GM23338 (cell line): ENCODE results near the gene LYVE1. TPM values are rescaled to one million over a fixed set of nuclear protein-coding genes. Genes with fewer than 3 reads are reported as not detected.

Source experiments
- ATAC-seq: fragments of 200-7000 bp; cut with Tn5 transposase; 3 replicates; pipeline ENCODE4 v1.9.1; 2020
- DNase-seq: peaks from one replicate; pipeline ENCODE4 v3.0.0-alpha.2; 2015; ENCODE audit warnings: low spot score
- H2AFZ ChIP-seq: fragments of 200-600 bp; sonication (generic); 2 replicates; pipeline ENCODE4 v1.8.0; 2016; ENCODE audit warnings: antibody characterized with exemption, mild to moderate bottlenecking, moderate library complexity
- H3F3A ChIP-seq: fragments of 200-600 bp; sonication (generic); replicated peaks from 2 replicates; pipeline ENCODE4 v1.8.0; 2017; ENCODE audit warnings: antibody characterized with exemption, mixed run types, low read depth
- H3K27ac ChIP-seq: fragments of 200-600 bp; sonication (generic); 2 replicates; pipeline ENCODE4 v1.6.1; 2016; ENCODE audit warnings: low read depth
- H3K27me3 ChIP-seq: fragments of 200-600 bp; sonication (generic); 2 replicates; pipeline ENCODE4 v1.8.0; 2016; ENCODE audit warnings: mild to moderate bottlenecking, mixed run types, moderate library complexity; ENCODE audit not compliant: insufficient read depth
- H3K36me3 ChIP-seq: fragments of 200-600 bp; sonication (generic); 2 replicates; pipeline ENCODE4 v1.8.0; 2016; ENCODE audit warnings: mild to moderate bottlenecking; ENCODE audit not compliant: insufficient read depth
- H3K4me1 ChIP-seq: fragments of 200-600 bp; sonication (generic); 2 replicates; pipeline ENCODE4 v1.8.0; 2016; ENCODE audit warnings: mild to moderate bottlenecking, moderate library complexity; ENCODE audit not compliant: insufficient read depth
- H3K4me2 ChIP-seq: fragments of 200-600 bp; sonication (generic); 2 replicates; pipeline ENCODE4 v1.7.1; 2017; ENCODE audit warnings: mixed run types
- H3K4me3 ChIP-seq: fragments of 200-600 bp; sonication (generic); 2 replicates; pipeline ENCODE4 v1.6.1; 2016; ENCODE audit warnings: mixed run types
- H3K79me2 ChIP-seq: fragments of 200-600 bp; sonication (generic); replicated peaks from 2 replicates; pipeline ENCODE4 v1.8.0; 2017; ENCODE audit warnings: mild to moderate bottlenecking; ENCODE audit not compliant: insufficient read depth
- H3K9me2 ChIP-seq: fragments of 200-600 bp; sonication (generic); 2 replicates; pipeline ENCODE4 v1.8.0; 2017; ENCODE audit not compliant: insufficient read depth
- H4K20me1 ChIP-seq: fragments of 200-600 bp; sonication (generic); replicated peaks from 2 replicates; pipeline ENCODE4 v1.8.0; 2017; ENCODE audit warnings: mild to moderate bottlenecking; ENCODE audit not compliant: insufficient read depth
- H3K27ac Mint-ChIP-seq: 2 replicates; pipeline ENCODE4 v1.8.0; 2020; ENCODE audit warnings: inconsistent platforms, mild to moderate bottlenecking, moderate library complexity, mixed read lengths
- H3K27me3 Mint-ChIP-seq: 3 replicates; pipeline ENCODE4 v1.8.0; 2022; ENCODE audit warnings: low read depth, mild to moderate bottlenecking, moderate library complexity, mixed read lengths, inconsistent platforms; ENCODE audit not compliant: insufficient read depth, poor library complexity
- H3K36me3 Mint-ChIP-seq: 3 replicates; pipeline ENCODE4 v1.8.0; 2021; ENCODE audit warnings: low read depth, mild to moderate bottlenecking, inconsistent platforms, moderate library complexity, mixed read lengths
- H3K4me1 Mint-ChIP-seq: 3 replicates; pipeline ENCODE4 v1.8.0; 2020; ENCODE audit warnings: mild to moderate bottlenecking, inconsistent platforms, mixed read lengths
- H3K4me3 Mint-ChIP-seq: 3 replicates; pipeline ENCODE4 v1.8.0; 2021; ENCODE audit warnings: moderate library complexity, mild to moderate bottlenecking, inconsistent platforms, mixed read lengths
- H3K9me3 Mint-ChIP-seq: 3 replicates; pipeline ENCODE4 v1.8.0; 2020; ENCODE audit warnings: moderate library complexity, mild to moderate bottlenecking, inconsistent platforms, mixed read lengths
- CREB1 ChIP-seq: fragments of 250-450 bp; sonication (Bioruptor Pico); IDR thresholded peaks from 2 replicates; pipeline ENCODE4 v1.5.0; 2020; ENCODE audit warnings: low read depth, mild to moderate bottlenecking, moderate library complexity
- EZH2 ChIP-seq: fragments of 200-600 bp; sonication (generic); IDR thresholded peaks from one replicate; pipeline ENCODE4 v1.8.0; 2017; ENCODE audit warnings: antibody characterized with exemption, mild to moderate bottlenecking, low read depth; ENCODE audit not compliant: unreplicated experiment
- EZH2phosphoT487 ChIP-seq: fragments of 200-600 bp; sonication (generic); IDR thresholded peaks from one replicate; pipeline ENCODE4 v1.8.1; 2018; ENCODE audit warnings: antibody characterized with exemption; ENCODE audit not compliant: unreplicated experiment
- JUNB ChIP-seq: IDR thresholded peaks from one replicate; pipeline ENCODE4 v1.6.1; 2016; ENCODE audit warnings: antibody characterized with exemption; ENCODE audit not compliant: unreplicated experiment
- NANOG ChIP-seq: IDR thresholded peaks from 2 replicates; pipeline ENCODE4 v1.6.1; 2016; ENCODE audit warnings: antibody characterized with exemption, borderline replicate concordance
- POLR2AphosphoS5 ChIP-seq: IDR thresholded peaks from 2 replicates; pipeline ENCODE4 v1.6.1; 2016; ENCODE audit warnings: antibody characterized with exemption, low read depth
- STAT1 ChIP-seq: IDR thresholded peaks from one replicate; pipeline ENCODE4 v1.6.1; 2016; ENCODE audit warnings: antibody characterized with exemption; ENCODE audit not compliant: unreplicated experiment
- ZNF114 ChIP-seq: fragments of 250-450 bp; sonication (Bioruptor Pico); IDR thresholded peaks from 2 replicates; pipeline ENCODE4 v1.5.0; 2020; ENCODE audit warnings: mild to moderate bottlenecking, moderate library complexity
- ZNF331 ChIP-seq: fragments of 250-450 bp; sonication (Bioruptor Pico); IDR thresholded peaks from 2 replicates; pipeline ENCODE4 v1.5.0; 2020; ENCODE audit warnings: low read depth, mild to moderate bottlenecking, moderate library complexity
- polyA plus RNA-seq: library from polyadenylated mRNA; unstranded; fragments of >200 nt; fragmentation: Nextera tagmentation; extraction: Ambion mirVana; gene quantifications from 2 replicates; pipeline ENCODE4 v1.2.1, GENCODE V29; 2016
- total RNA-seq: library from RNA; depleted of rRNA; stranded (reverse); fragments of >200 nt; shearing (Covaris generic); gene quantifications from 2 replicates; pipeline ENCODE4 v1.2.3, GENCODE V29; 2014
- TF ChIP-seq, protein P1 (sequence below): IDR thresholded peaks from one replicate; pipeline ENCODE4 v1.6.1; 2018; ENCODE audit warnings: antibody characterized with exemption; ENCODE audit not compliant: unreplicated experiment
- TF ChIP-seq, protein P2 (sequence below): IDR thresholded peaks from 2 replicates; pipeline ENCODE4 v1.6.1; 2016; ENCODE audit warnings: antibody characterized with exemption
- TF ChIP-seq, protein P3 (sequence below): fragments of 250-450 bp; sonication (Bioruptor Pico); IDR thresholded peaks from 2 replicates; pipeline ENCODE4 v1.5.0; 2020; ENCODE audit warnings: mild to moderate bottlenecking, moderate library complexity
- TF ChIP-seq, protein P4 (sequence below), 2 experiments: fragments of 200-600 bp in 1 of 2; sonication (generic) in 1 of 2; conservative IDR thresholded peaks; 2 replicates each; pipeline versions ENCODE4 v1.5.1 to v1.6.1; 2016 to 2017; ENCODE audit warnings: antibody characterized with exemption in 2 of 2, low read depth in 2 of 2, mild to moderate bottlenecking in 2 of 2, moderate library complexity in 1 of 2

Gene LYVE1
- total and polyA plus RNA-seq, 2 experiments from 2014 or later = 0.94 TPM; not detected in 1

DNA sequence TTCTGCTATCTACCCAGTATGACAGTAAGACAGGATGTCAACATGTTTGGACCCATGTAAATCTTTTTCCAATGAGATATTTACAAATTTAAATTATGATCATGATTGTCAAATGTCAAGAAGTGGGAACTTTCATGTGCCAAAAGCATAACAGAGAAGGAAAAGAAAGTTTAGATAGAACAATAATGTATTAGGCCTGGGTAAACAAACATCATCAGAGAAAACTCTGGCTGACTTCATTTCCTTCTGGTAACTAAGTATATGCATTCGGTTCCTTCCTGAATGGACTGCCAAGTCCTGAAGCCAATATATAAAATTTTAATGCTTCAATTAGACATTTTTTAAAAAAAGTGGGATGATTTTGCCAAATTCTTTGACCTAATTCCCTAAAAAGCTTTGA, 44.0 kb downstream of the LYVE1 start:
- H3K9me2 ChIP-seq = no peaks in the 10 kb centered on the region
- Mint-ChIP-seq H3K4me3 (no peak overlapping the region), H3K4me1 (no peaks in the 10 kb centered on the region), H3K27me3 (no peaks in the 10 kb centered on the region), H3K9me3 (no peaks in the 10 kb centered on the region), H3K27ac (no peak overlapping the region), H3K36me3 (peaks cover 2% of the 10 kb centered on the region; the same call in 1 of the 3 replicates)
- H2AFZ ChIP-seq = no peak overlapping the region
- H3K4me2 ChIP-seq = no peak overlapping the region
- no peaks in the 10 kb centered on the region for H3K4me1 ChIP-seq
- no peaks in the 10 kb centered on the region for H4K20me1 ChIP-seq
- H3K79me2 ChIP-seq = no peaks in the 10 kb centered on the region
- no peaks in the 10 kb centered on the region for H3K27me3 ChIP-seq
- TF ChIP-seq ZNF331 (CRISPR knock-in tag) (no peak), JUNB (no peak), NANOG (no peak), EZH2phosphoT487 (no peak), CREB1 (no peak), STAT1 (no peak), POLR2AphosphoS5 (no peak), EZH2 (no peak), ZNF114 (no peak)
- TF ChIP-seq, protein P1, sequence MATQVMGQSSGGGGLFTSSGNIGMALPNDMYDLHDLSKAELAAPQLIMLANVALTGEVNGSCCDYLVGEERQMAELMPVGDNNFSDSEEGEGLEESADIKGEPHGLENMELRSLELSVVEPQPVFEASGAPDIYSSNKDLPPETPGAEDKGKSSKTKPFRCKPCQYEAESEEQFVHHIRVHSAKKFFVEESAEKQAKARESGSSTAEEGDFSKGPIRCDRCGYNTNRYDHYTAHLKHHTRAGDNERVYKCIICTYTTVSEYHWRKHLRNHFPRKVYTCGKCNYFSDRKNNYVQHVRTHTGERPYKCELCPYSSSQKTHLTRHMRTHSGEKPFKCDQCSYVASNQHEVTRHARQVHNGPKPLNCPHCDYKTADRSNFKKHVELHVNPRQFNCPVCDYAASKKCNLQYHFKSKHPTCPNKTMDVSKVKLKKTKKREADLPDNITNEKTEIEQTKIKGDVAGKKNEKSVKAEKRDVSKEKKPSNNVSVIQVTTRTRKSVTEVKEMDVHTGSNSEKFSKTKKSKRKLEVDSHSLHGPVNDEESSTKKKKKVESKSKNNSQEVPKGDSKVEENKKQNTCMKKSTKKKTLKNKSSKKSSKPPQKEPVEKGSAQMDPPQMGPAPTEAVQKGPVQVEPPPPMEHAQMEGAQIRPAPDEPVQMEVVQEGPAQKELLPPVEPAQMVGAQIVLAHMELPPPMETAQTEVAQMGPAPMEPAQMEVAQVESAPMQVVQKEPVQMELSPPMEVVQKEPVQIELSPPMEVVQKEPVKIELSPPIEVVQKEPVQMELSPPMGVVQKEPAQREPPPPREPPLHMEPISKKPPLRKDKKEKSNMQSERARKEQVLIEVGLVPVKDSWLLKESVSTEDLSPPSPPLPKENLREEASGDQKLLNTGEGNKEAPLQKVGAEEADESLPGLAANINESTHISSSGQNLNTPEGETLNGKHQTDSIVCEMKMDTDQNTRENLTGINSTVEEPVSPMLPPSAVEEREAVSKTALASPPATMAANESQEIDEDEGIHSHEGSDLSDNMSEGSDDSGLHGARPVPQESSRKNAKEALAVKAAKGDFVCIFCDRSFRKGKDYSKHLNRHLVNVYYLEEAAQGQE = no peak
- TF ChIP-seq, protein P2, sequence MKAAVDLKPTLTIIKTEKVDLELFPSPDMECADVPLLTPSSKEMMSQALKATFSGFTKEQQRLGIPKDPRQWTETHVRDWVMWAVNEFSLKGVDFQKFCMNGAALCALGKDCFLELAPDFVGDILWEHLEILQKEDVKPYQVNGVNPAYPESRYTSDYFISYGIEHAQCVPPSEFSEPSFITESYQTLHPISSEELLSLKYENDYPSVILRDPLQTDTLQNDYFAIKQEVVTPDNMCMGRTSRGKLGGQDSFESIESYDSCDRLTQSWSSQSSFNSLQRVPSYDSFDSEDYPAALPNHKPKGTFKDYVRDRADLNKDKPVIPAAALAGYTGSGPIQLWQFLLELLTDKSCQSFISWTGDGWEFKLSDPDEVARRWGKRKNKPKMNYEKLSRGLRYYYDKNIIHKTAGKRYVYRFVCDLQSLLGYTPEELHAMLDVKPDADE = no peak
- TF ChIP-seq, protein P3, sequence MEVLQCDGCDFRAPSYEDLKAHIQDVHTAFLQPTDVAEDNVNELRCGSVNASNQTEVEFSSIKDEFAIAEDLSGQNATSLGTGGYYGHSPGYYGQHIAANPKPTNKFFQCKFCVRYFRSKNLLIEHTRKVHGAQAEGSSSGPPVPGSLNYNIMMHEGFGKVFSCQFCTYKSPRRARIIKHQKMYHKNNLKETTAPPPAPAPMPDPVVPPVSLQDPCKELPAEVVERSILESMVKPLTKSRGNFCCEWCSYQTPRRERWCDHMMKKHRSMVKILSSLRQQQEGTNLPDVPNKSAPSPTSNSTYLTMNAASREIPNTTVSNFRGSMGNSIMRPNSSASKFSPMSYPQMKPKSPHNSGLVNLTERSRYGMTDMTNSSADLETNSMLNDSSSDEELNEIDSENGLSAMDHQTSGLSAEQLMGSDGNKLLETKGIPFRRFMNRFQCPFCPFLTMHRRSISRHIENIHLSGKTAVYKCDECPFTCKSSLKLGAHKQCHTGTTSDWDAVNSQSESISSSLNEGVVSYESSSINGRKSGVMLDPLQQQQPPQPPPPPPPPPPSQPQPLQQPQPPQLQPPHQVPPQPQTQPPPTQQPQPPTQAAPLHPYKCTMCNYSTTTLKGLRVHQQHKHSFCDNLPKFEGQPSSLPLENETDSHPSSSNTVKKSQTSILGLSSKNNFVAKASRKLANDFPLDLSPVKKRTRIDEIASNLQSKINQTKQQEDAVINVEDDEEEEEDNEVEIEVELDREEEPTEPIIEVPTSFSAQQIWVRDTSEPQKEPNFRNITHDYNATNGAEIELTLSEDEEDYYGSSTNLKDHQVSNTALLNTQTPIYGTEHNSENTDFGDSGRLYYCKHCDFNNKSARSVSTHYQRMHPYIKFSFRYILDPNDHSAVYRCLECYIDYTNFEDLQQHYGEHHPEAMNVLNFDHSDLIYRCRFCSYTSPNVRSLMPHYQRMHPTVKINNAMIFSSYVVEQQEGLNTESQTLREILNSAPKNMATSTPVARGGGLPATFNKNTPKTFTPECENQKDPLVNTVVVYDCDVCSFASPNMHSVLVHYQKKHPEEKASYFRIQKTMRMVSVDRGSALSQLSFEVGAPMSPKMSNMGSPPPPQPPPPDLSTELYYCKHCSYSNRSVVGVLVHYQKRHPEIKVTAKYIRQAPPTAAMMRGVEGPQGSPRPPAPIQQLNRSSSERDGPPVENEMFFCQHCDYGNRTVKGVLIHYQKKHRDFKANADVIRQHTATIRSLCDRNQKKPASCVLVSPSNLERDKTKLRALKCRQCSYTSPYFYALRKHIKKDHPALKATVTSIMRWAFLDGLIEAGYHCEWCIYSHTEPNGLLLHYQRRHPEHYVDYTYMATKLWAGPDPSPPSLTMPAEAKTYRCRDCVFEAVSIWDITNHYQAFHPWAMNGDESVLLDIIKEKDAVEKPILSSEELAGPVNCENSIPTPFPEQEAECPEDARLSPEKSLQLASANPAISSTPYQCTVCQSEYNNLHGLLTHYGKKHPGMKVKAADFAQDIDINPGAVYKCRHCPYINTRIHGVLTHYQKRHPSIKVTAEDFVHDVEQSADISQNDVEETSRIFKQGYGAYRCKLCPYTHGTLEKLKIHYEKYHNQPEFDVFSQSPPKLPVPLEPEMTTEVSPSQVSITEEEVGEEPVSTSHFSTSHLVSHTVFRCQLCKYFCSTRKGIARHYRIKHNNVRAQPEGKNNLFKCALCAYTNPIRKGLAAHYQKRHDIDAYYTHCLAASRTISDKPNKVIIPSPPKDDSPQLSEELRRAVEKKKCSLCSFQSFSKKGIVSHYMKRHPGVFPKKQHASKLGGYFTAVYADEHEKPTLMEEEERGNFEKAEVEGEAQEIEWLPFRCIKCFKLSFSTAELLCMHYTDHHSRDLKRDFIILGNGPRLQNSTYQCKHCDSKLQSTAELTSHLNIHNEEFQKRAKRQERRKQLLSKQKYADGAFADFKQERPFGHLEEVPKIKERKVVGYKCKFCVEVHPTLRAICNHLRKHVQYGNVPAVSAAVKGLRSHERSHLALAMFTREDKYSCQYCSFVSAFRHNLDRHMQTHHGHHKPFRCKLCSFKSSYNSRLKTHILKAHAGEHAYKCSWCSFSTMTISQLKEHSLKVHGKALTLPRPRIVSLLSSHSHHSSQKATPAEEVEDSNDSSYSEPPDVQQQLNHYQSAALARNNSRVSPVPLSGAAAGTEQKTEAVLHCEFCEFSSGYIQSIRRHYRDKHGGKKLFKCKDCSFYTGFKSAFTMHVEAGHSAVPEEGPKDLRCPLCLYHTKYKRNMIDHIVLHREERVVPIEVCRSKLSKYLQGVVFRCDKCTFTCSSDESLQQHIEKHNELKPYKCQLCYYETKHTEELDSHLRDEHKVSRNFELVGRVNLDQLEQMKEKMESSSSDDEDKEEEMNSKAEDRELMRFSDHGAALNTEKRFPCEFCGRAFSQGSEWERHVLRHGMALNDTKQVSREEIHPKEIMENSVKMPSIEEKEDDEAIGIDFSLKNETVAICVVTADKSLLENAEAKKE (CRISPR knock-in tag) = no peak
- TF ChIP-seq, protein P4, sequence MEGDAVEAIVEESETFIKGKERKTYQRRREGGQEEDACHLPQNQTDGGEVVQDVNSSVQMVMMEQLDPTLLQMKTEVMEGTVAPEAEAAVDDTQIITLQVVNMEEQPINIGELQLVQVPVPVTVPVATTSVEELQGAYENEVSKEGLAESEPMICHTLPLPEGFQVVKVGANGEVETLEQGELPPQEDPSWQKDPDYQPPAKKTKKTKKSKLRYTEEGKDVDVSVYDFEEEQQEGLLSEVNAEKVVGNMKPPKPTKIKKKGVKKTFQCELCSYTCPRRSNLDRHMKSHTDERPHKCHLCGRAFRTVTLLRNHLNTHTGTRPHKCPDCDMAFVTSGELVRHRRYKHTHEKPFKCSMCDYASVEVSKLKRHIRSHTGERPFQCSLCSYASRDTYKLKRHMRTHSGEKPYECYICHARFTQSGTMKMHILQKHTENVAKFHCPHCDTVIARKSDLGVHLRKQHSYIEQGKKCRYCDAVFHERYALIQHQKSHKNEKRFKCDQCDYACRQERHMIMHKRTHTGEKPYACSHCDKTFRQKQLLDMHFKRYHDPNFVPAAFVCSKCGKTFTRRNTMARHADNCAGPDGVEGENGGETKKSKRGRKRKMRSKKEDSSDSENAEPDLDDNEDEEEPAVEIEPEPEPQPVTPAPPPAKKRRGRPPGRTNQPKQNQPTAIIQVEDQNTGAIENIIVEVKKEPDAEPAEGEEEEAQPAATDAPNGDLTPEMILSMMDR (conservative IDR thresholded peaks at IDR 0.05; ENCODE audit: low read depth in 2 of 2) = no peak
- ATAC-seq = no peak
- no peak overlapping the region for H3K4me3 ChIP-seq
- DNase-seq = no peak
- H3K36me3 ChIP-seq = no peaks in the 10 kb centered on the region
- H3F3A ChIP-seq = no peaks in the 10 kb centered on the region
- no peak overlapping the region for H3K27ac ChIP-seq
